ENCODE measurements around the gene LRRC66.

Gene LRRC66

DNA sequence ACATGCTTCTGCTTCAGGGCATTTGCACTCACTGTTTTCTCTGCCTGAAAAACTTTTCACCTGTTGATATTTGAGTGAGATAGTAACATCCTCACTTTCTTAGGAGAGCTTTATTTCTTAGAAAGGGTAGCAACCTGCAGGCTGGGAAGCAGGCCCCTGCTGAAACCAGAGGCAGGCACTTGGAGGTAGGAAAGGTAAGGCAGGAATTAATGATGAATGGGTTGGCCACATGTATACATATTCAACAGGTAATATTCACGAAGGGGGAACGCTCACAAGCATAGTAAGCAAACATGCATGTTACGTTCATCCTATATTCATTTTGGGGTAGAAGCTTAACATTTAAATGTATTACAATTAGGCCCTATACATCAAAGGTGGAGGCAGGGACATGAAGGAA is 34.1 kb upstream of the LRRC66 start:
- Histone ChIP-seq H3K27me3 (ENCODE audit: insufficient read depth, poor library complexity, severe bottlenecking) (no peaks in the 10 kb centered on the region), H3K4me1 (ENCODE audit: insufficient read depth, poor library complexity, severe bottlenecking) (peaks cover 15% of the 10 kb centered on the region), H3K9me3 (ENCODE audit: severe bottlenecking) (no peaks in the 10 kb centered on the region), H3K4me3 (ENCODE audit: severe bottlenecking) (no peak overlapping the region), H3K27ac (ENCODE audit: poor library complexity, severe bottlenecking) (no peak overlapping the region), H3K36me3 (ENCODE audit: low read depth) (no peaks in the 10 kb centered on the region)
- TF ChIP-seq, protein P1, sequence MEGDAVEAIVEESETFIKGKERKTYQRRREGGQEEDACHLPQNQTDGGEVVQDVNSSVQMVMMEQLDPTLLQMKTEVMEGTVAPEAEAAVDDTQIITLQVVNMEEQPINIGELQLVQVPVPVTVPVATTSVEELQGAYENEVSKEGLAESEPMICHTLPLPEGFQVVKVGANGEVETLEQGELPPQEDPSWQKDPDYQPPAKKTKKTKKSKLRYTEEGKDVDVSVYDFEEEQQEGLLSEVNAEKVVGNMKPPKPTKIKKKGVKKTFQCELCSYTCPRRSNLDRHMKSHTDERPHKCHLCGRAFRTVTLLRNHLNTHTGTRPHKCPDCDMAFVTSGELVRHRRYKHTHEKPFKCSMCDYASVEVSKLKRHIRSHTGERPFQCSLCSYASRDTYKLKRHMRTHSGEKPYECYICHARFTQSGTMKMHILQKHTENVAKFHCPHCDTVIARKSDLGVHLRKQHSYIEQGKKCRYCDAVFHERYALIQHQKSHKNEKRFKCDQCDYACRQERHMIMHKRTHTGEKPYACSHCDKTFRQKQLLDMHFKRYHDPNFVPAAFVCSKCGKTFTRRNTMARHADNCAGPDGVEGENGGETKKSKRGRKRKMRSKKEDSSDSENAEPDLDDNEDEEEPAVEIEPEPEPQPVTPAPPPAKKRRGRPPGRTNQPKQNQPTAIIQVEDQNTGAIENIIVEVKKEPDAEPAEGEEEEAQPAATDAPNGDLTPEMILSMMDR (IDR thresholded peaks at IDR 0.05; ENCODE audit: poor library complexity, severe bottlenecking), result no peak
- DNase-seq (ENCODE audit: low spot score), result no peak
- ATAC-seq (ENCODE audit: low read depth), result no peak

DNA sequence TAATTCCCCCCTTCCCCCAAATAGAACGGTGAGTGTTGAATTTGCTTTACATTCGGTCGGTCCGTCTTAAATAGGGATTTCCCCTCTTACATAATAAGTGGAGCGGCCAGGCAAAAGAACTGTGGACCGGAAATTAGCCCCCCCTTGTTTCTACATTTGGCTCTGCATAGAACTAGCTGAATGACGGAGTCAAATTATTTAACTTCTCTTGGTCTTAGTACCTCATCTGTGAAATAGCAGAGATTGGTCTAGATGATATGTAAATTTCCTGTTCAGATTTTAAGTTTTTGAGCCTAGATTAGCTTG is 32.3 kb upstream of the LRRC66 start:
- Histone ChIP-seq H3K36me3 (ENCODE audit: low read depth) (no peaks in the 10 kb centered on the region), H3K4me3 (ENCODE audit: severe bottlenecking) (peak overlapping the region; percentile 61), H3K9me3 (ENCODE audit: severe bottlenecking) (no peaks in the 10 kb centered on the region), H3K27me3 (ENCODE audit: insufficient read depth, poor library complexity, severe bottlenecking) (no peaks in the 10 kb centered on the region), H3K4me1 (ENCODE audit: insufficient read depth, poor library complexity, severe bottlenecking) (peaks cover 5% of the 10 kb centered on the region), H3K27ac (ENCODE audit: poor library complexity, severe bottlenecking) (no peak overlapping the region)
- TF ChIP-seq, protein P1 (IDR thresholded peaks at IDR 0.05; ENCODE audit: poor library complexity, severe bottlenecking), result no peak
- ATAC-seq (ENCODE audit: low read depth) (no peak), DNase-seq (ENCODE audit: low spot score) (no peak)

DNA sequence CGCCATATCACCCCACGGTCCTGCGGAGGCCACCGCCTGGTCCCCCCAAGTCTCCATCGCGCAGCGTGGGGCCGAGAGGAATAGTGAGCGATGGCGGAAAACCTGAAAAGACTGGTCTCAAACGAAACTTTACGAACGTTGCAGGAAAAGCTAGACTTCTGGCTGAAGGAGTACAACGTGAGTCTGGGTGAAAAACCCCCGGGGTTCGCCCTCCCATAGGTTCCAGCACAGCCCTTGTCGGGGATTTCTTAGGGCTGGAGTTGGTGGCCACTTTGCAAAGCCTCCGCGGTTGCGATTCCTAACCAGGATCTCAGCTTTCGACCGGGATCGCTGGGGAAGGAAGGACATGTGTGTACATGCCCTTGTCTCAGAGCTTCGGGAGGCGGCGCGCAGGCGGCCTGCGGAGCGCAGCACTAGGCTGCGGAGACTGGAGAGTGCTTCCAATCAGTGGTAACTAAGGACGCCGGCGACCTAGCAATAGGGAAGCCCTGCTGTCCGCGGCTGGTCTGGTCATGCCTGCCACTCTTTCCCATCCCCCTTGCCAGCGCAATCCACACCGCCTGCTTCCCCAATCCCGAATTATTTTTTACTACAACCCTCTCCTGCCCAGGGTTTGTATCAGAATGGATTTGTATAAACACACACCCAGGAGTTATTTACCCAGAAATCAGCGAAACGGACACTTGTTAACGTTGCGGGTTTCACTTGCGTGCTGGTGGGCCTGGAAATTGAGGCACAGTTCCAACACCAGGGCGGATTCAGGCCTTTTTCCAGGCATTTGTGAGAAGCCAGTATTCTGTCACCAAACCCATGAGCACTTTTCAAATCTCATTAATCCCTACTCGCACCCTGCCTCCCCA is 31.7 kb upstream of the LRRC66 start:
- peak; percentile 98 for ATAC-seq (ENCODE audit: low read depth)
- Histone ChIP-seq H3K27ac (ENCODE audit: poor library complexity, severe bottlenecking) (peak overlapping the region; percentile 21), H3K4me1 (ENCODE audit: insufficient read depth, poor library complexity, severe bottlenecking) (no peaks in the 10 kb centered on the region), H3K27me3 (ENCODE audit: insufficient read depth, poor library complexity, severe bottlenecking) (no peaks in the 10 kb centered on the region), H3K9me3 (ENCODE audit: severe bottlenecking) (no peaks in the 10 kb centered on the region), H3K36me3 (ENCODE audit: low read depth) (no peaks in the 10 kb centered on the region), H3K4me3 (ENCODE audit: severe bottlenecking) (peak overlapping the region; percentile 61)
- DNase-seq (ENCODE audit: low spot score), result peak; percentile 94
- TF ChIP-seq, protein P1 (IDR thresholded peaks at IDR 0.05; ENCODE audit: poor library complexity, severe bottlenecking), result no peak

DNA sequence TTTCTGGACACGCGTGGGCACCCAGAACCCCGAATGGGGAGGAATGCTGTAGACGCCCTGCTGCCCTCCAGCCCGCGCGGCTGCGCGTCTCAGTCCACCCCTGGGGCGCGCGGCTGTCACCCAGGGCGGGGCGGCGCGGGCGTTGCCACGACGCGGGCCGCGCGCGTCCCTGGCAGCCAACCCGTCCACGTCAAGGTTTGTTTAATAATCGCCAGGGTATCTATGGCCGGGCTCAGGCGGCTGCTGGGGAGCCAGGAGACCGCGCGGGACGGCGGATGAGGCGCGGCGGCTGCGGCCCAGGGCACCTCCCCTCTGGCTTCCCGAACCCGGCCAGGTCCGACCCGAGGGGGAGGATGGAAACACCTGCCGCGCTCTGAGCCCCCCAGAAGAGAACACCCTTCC is 31.1 kb upstream of the LRRC66 start, which contains the start of gene SPATA18:
Gene SPATA18 (plus strand): TSS at position 92 of the 402 bp plus-strand sequence. CDS start 401 bp downstream, outside the sequence.
- Histone ChIP-seq H3K4me1 (ENCODE audit: insufficient read depth, poor library complexity, severe bottlenecking) (no peaks in the 10 kb centered on the region), H3K27ac (ENCODE audit: poor library complexity, severe bottlenecking) (peak within 1 kb of the TSS; percentile 21), H3K4me3 (ENCODE audit: severe bottlenecking) (peak within 1 kb of the TSS; percentile 61), H3K27me3 (ENCODE audit: insufficient read depth, poor library complexity, severe bottlenecking) (no peaks in the 10 kb centered on the region), H3K9me3 (ENCODE audit: severe bottlenecking) (no peaks in the 10 kb centered on the region), H3K36me3 (ENCODE audit: low read depth) (no peaks in the 10 kb centered on the region)
- ATAC-seq (ENCODE audit: low read depth) (peak; percentile 49), DNase-seq (ENCODE audit: low spot score) (no peak)
- TF ChIP-seq, protein P1 (IDR thresholded peaks at IDR 0.05; ENCODE audit: poor library complexity, severe bottlenecking), result no peak

DNA sequence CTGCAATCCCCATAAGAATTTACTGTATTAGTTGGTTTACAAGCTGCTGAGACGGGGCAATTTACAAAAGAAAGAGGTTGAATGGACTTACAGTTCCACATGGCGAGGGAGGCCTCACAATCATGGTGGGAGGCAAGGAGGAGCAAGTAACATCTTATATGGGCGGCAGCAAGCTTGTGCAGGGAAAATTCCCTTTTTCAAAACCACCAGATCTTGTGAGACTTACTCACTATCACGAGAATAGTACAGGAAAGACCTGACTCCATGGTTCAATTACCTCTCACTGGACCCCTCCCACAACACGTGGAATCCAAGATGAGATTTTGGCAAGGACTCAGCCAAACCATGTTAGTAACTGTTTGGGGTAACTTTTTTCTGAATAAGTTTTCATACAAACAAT is 29.1 kb upstream of the LRRC66 start:
- Histone ChIP-seq H3K36me3 (ENCODE audit: low read depth) (no peaks in the 10 kb centered on the region), H3K4me1 (ENCODE audit: insufficient read depth, poor library complexity, severe bottlenecking) (no peaks in the 10 kb centered on the region), H3K4me3 (ENCODE audit: severe bottlenecking) (no peak overlapping the region), H3K27ac (ENCODE audit: poor library complexity, severe bottlenecking) (no peak overlapping the region), H3K9me3 (ENCODE audit: severe bottlenecking) (no peaks in the 10 kb centered on the region), H3K27me3 (ENCODE audit: insufficient read depth, poor library complexity, severe bottlenecking) (no peaks in the 10 kb centered on the region)
- DNase-seq (ENCODE audit: low spot score), result no peak
- no peak for ATAC-seq (ENCODE audit: low read depth)
- TF ChIP-seq, protein P1 (IDR thresholded peaks at IDR 0.05; ENCODE audit: poor library complexity, severe bottlenecking), result no peak

All from RWPE2 (cell line).